ENCODE data around the gene SH2D1A.

Gene SH2D1A

GRCh38 chrX:124335598-124335997 lies 10.8 kb upstream of the SH2D1A start:
- no peak for TF ChIP-seq CTCF (IDR thresholded peaks at IDR 0.05)

- TF ChIP-seq CTCF (IDR thresholded peaks at IDR 0.05): no peak
These were observed 8.4 kb upstream of the SH2D1A start for GRCh38 chrX:124337916-124338315.

- TF ChIP-seq CTCF (IDR thresholded peaks at IDR 0.05): no peak
These were observed 7.4 kb upstream of the SH2D1A start for GRCh38 chrX:124338733-124339514.

GRCh38 chrX:124341396-124342132 lies 4.8 kb upstream of the SH2D1A start:
- TF ChIP-seq CTCF (IDR thresholded peaks at IDR 0.05): no peak

- TF ChIP-seq CTCF (IDR thresholded peaks at IDR 0.05): no peak
These were observed 4.0 kb upstream of the SH2D1A start for GRCh38 chrX:124342174-124342867.

- TF ChIP-seq CTCF (IDR thresholded peaks at IDR 0.05): no peak
These were observed 3.3 kb upstream of the SH2D1A start for GRCh38 chrX:124343016-124343415.

GRCh38 chrX:124344246-124344645 lies 2.1 kb upstream of the SH2D1A start:
- no peak for TF ChIP-seq CTCF (IDR thresholded peaks at IDR 0.05)
